Measurements from ENCODE around the gene SMPD1. TPM values are rescaled to one million over a fixed set of nuclear protein-coding genes. Genes with fewer than 3 reads are reported as not detected.

Gene SMPD1
- total and polyA plus RNA-seq, 2 of the 8 experiments (the other 6 are each of a cell fraction or from before 2014, with no cell fraction given) = 1.9 to 2.4 TPM

DNA sequence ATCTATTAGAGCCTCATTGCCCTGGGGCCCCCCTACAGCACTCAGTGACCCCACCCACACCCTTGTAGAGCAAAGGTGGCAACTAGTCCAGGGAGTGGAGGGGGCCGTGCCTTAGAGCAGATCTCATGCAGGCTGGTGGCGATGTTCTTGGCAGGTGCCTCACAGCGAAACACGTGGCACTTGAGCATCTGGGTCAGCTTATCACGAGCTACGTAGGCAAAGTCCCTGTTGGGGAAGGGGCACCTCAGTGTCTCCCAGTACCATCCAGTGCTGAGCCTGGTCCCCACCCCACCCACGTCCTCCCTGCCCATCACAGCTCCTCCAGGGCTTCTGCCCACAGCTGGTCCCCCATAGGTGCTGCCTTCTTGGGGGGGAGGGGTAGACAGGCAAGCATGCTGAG lies 11.2 kb downstream of the SMPD1 start (continued):
- TF ChIP-seq RBBP5 (IDR thresholded peaks at IDR 0.05; ENCODE audit: borderline replicate concordance, low read depth, low read length) = no peak
- TF ChIP-seq, protein P1, sequence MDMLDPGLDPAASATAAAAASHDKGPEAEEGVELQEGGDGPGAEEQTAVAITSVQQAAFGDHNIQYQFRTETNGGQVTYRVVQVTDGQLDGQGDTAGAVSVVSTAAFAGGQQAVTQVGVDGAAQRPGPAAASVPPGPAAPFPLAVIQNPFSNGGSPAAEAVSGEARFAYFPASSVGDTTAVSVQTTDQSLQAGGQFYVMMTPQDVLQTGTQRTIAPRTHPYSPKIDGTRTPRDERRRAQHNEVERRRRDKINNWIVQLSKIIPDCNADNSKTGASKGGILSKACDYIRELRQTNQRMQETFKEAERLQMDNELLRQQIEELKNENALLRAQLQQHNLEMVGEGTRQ (IDR thresholded peaks at IDR 0.05; ENCODE audit: low read length) = no peak
- TF ChIP-seq SIRT6 (IDR thresholded peaks at IDR 0.05; ENCODE audit: low read length) = no peak
- TF ChIP-seq SAP30 (IDR thresholded peaks at IDR 0.05; ENCODE audit: insufficient read depth, insufficient replicate concordance, low read length) = no peak
- TF ChIP-seq POLR2A (IDR thresholded peaks at IDR 0.05; ENCODE audit: control extremely low read depth in 1 of 2, low read depth in 2 of 2, low read length in 2 of 2) = no peak
- TF ChIP-seq EP300 (IDR thresholded peaks at IDR 0.05; ENCODE audit: borderline replicate concordance in 1 of 2, low read depth in 2 of 2, low read length in 2 of 2) = no peak
